ENCODE measurements around the gene BMPR1A.

DNA sequence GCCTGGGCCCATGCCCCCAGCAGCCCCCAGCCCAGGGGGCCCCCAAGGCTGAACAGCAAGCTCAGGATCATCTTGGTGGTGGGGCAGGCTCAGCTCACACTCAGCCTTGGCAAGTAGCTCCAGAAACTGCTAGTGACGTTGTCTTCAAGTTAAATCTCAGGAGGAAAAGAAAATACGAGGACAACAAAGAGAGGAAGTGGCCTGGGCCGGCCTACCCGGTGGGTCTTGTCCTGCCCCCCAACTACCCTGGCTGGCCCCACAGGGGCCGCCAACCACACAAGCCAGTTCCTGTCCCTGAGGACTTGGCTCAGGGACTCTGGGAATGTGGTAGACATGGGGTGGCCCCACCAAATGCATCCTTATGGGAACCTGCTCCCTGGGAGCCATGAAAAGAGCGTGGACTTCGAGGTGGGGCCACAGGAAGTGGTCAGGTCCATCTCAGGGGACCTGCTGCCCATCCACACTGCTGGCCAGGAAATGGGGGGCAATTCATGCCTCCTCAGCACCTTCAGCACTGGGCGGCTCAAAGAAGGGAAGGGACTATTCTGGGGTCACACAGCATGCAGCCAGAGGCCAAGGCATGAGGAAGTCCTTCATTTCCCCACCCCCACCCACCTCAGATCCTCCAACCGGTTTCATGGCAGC, 201.2 kb downstream of the BMPR1A start, which contains the start of gene MMRN2:
- TF ChIP-seq, protein P1, sequence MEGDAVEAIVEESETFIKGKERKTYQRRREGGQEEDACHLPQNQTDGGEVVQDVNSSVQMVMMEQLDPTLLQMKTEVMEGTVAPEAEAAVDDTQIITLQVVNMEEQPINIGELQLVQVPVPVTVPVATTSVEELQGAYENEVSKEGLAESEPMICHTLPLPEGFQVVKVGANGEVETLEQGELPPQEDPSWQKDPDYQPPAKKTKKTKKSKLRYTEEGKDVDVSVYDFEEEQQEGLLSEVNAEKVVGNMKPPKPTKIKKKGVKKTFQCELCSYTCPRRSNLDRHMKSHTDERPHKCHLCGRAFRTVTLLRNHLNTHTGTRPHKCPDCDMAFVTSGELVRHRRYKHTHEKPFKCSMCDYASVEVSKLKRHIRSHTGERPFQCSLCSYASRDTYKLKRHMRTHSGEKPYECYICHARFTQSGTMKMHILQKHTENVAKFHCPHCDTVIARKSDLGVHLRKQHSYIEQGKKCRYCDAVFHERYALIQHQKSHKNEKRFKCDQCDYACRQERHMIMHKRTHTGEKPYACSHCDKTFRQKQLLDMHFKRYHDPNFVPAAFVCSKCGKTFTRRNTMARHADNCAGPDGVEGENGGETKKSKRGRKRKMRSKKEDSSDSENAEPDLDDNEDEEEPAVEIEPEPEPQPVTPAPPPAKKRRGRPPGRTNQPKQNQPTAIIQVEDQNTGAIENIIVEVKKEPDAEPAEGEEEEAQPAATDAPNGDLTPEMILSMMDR (IDR thresholded peaks at IDR 0.05; ENCODE audit: low read depth, low read length, poor library complexity, severe bottlenecking): no peak
- TF ChIP-seq EZH2phosphoT487 (IDR thresholded peaks at IDR 0.05; ENCODE audit: borderline replicate concordance, low read length): no peak

Data from DOHH2 (cell line).